Adrenal gland (tissue), 12 donors: ENCODE results near the gene EHD1. TPM values are rescaled to one million over a fixed set of nuclear protein-coding genes. Genes with fewer than 3 reads are reported as not detected.

Source experiments
- DNase-seq, 7 donors: peaks; one replicate each; pipeline ENCODE4 v3.0.0-alpha.2; 2019 to 2020
- H3K27ac ChIP-seq, 5 donors: fragments of 200-600 bp; sonication (generic) in 4 of 5; 1 replicate in 3 of 5; 2 replicates in 2 of 5; pipeline versions ENCODE4 v1.5.1 to v1.8.0; 2016 to 2020; ENCODE audit warnings: mild to moderate bottlenecking in 1 of 5
- H3K27me3 ChIP-seq: fragments of 200-600 bp; 2 replicates; pipeline ENCODE4 v1.8.0; 2021
- H3K36me3 ChIP-seq, 2 donors: fragments of 200-600 bp; replicated peaks in 1 of 2; 1 replicate in 1 of 2; 2 replicates in 1 of 2; pipeline versions ENCODE4 v1.5.1 to v1.8.0; 2018 to 2022
- H3K4me1 ChIP-seq, 2 donors: fragments of 200-600 bp; replicated peaks in 1 of 2; 1 replicate in 1 of 2; 2 replicates in 1 of 2; pipeline versions ENCODE4 v1.5.1 to v1.8.0; 2018 to 2021
- H3K4me3 ChIP-seq, 4 donors: fragments of 200-600 bp; sonication (generic) in 3 of 4; one replicate each; pipeline ENCODE4 v1.5.1; 2016 to 2018
- H3K9me3 ChIP-seq, 3 donors: fragments of 200-600 bp; sonication (generic) in 1 of 3; replicated peaks in 1 of 3; 1 replicate in 2 of 3; 2 replicates in 1 of 3; pipeline versions ENCODE4 v1.5.1 to v1.8.0; 2016 to 2021
- POLR2A ChIP-seq, 2 donors: fragments of 450-650 bp; IDR thresholded peaks; one replicate each; pipeline ENCODE4 v1.6.1; 2017; ENCODE audit warnings: antibody characterized with exemption in 2 of 2, mild to moderate bottlenecking in 2 of 2, moderate library complexity in 1 of 2
- WGBS, 4 donors: extraction: QIAGEN DNeasy Blood & Tissue Kit in 2 of 4; methylation state at CpG; one replicate each; pipeline versions ENCODE4 v1.1.5 to v1.1.7; 2013 to 2017; 5-methylcytosine and 5-hydroxymethylcytosine counted together
- intact Hi-C, 2 donors: fragments of 100-400 bp; cut with DNase I; formaldehyde crosslinking; loops; one replicate each; pipeline versions ENCODE4 v1.14.1 to v1.15.0; 2022 to 2023
- polyA plus RNA-seq, 3 donors: library from polyadenylated mRNA; stranded (reverse); fragments of 200-250 nt in 2 of 3; fragments of 350-450 nt in 1 of 3; fragmentation: Illumina TruSeq in 1 of 3; extraction: RNeasy Lipid Tissue Mini Kit (QIAGEN cat#74804) in 1 of 3; gene quantifications; one replicate each; pipeline ENCODE4 v1.2.3, GENCODE V29; 2013 to 2014
- total RNA-seq, 9 donors: library from RNA; depleted of rRNA in 4 of 9; stranded (reverse); fragments of >200 nt in 4 of 9; fragments of 120-200 nt in 1 of 9; fragmentation: NEBNext Ultra II Directional in 1 of 9; extraction: Animal tissue kit (Norgen Biotek cat#: 25700) in 1 of 9; gene quantifications; one replicate each; pipeline versions ENCODE4 v1.1.0 to v1.2.4, GENCODE V29; 2013 to 2023
- TF ChIP-seq, protein P1 (sequence below), 6 experiments: fragments of 450-650 bp in 4 of 6; fragments of 200-600 bp in 2 of 6; sonication (generic) in 1 of 6; IDR thresholded peaks; 1 replicate in 5 of 6; 2 replicates in 1 of 6; pipeline versions ENCODE4 v1.5.1 to v1.8.0; 2016 to 2021; ENCODE audit warnings: antibody characterized with exemption in 6 of 6, mild to moderate bottlenecking in 2 of 6, moderate library complexity in 1 of 6
- donor health status: healthy with polysubstance abuse.
- donor health status: Bipolar disorder and iron deficiency.
- donor health status: DM: yes; HTN: yes; CAD: no.
- donor health status: DM: no; HTN: no; CAD: no.
- donor health status: DM: no; HTN: no; CAD: no.
- donor health status: DM: yes; HTN: yes; CAD: no.

The EHD1 gene
- total and polyA plus RNA-seq, 12 donors, result 14.3 to 107 (median 52.9) TPM

DNA sequence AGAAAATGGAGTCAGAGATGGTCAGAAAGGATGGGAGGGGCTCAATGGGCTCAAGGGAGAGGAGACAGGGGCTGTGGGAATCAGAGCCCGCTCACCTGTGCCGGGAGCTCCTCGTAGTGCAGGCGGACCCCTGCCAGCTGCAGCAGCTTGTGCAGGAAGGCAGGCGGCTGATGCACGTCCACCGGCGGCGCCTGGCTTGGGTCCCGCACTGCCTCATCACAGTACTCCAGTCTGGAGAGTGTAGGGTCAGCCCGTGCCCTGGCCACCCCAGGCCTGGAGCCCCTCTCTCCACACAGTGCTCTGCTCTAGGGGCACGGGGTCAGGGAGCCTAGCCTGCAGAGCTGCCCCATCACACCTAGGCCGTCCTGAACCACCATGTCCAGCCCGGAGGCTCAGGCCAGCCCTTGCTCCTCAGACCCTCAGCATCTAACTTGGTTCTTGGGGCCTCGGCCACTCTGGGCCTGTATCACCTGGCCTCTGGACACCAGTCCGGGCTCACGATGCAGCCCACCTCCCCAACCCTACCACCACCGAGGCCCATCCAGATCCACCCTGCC, 34.8 kb upstream of the EHD1 start:
- H3K27ac ChIP-seq, result no peak overlapping the region
- no peak overlapping the region for H3K4me3 ChIP-seq
- intact Hi-C loops, result no loop called here
- TF ChIP-seq, protein P1, sequence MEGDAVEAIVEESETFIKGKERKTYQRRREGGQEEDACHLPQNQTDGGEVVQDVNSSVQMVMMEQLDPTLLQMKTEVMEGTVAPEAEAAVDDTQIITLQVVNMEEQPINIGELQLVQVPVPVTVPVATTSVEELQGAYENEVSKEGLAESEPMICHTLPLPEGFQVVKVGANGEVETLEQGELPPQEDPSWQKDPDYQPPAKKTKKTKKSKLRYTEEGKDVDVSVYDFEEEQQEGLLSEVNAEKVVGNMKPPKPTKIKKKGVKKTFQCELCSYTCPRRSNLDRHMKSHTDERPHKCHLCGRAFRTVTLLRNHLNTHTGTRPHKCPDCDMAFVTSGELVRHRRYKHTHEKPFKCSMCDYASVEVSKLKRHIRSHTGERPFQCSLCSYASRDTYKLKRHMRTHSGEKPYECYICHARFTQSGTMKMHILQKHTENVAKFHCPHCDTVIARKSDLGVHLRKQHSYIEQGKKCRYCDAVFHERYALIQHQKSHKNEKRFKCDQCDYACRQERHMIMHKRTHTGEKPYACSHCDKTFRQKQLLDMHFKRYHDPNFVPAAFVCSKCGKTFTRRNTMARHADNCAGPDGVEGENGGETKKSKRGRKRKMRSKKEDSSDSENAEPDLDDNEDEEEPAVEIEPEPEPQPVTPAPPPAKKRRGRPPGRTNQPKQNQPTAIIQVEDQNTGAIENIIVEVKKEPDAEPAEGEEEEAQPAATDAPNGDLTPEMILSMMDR (IDR thresholded peaks at IDR 0.05), result no peak
- no peak for TF ChIP-seq POLR2A (IDR thresholded peaks at IDR 0.05)
- H3K4me1 ChIP-seq, result peaks cover 3 to 22% of the 10 kb centered on the region in 2 donors
- DNase-seq, result no peak
- H3K27me3 ChIP-seq, result no peaks in the 10 kb centered on the region
- peaks cover 0 to 60% of the 10 kb centered on the region in 2 donors for H3K36me3 ChIP-seq
- 89 to 92% (median 90%) methylated on average over 6 to 18 of the region's 18 CpGs for WGBS, 4 donors
- H3K9me3 ChIP-seq, result no peaks in the 10 kb centered on the region

DNA sequence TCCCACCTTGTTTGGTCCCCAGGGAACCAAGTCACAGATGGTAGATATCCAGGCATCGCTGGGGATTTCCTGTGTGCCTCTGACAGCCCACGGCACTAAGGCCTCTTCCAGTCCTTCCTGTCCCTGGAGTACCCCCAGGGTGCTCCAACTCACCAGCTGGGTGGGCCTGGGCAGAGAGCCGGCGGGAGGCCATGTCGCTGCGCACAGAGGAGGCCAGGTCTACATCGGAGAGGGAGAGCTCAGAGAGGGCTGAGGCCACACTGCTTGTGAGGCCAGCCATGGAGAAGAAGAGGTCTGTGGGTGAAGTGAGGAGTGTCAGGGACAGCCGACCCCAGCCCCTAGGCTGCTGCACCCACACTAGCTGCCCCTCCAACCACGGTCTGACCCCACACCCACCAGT, 33.3 kb upstream of the EHD1 start:
- Histone ChIP-seq H3K4me3 (no peak overlapping the region), H3K4me1 (peaks cover 0 to 15% of the 10 kb centered on the region in 2 donors), H3K27ac (no peak overlapping the region), H3K27me3 (no peaks in the 10 kb centered on the region), H3K36me3 (peaks cover 0 to 75% of the 10 kb centered on the region in 2 donors), H3K9me3 (no peaks in the 10 kb centered on the region)
- intact Hi-C loops, result no loop called here
- WGBS, 4 donors, result 86 to 94% (median 92%) methylated on average over 7 to 9 of the region's 9 CpGs
- TF ChIP-seq, protein P1 (IDR thresholded peaks at IDR 0.05), result no peak
- no peak for TF ChIP-seq POLR2A (IDR thresholded peaks at IDR 0.05)
- no peak for DNase-seq

DNA sequence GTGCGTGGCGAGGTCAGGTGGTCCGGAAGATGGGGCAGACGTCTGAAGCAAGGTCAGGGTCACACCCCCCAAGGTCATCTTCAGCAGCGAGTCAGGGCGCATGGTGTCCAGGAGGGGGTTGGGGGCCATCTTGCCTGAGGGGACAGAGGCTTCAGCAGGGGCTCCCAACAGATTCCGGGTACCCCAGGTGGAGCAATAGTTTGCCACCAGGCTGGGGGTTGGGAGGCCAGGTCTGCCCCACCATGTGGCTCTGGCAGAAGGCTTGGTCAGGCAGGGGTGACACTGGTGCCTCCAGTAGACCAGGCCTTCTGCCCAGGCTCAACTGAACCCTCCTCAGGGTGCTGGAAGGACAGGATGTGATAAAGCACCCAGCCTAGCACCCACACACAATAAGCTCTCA, 32.7 kb upstream of the EHD1 start:
- Histone ChIP-seq H3K4me3 (no peak overlapping the region), H3K27ac (no peak overlapping the region), H3K36me3 (peaks cover 0 to 81% of the 10 kb centered on the region in 2 donors), H3K4me1 (peaks cover 0 to 11% of the 10 kb centered on the region in 2 donors), H3K27me3 (no peaks in the 10 kb centered on the region), H3K9me3 (no peaks in the 10 kb centered on the region)
- DNase-seq, result no peak
- WGBS, 4 donors, result 65 to 72% (median 67%) methylated on average over 6 to 7 of the region's 7 CpGs
- TF ChIP-seq, protein P1 (IDR thresholded peaks at IDR 0.05), result no peak
- TF ChIP-seq POLR2A (IDR thresholded peaks at IDR 0.05), result no peak
- intact Hi-C loops, result no loop called here

DNA sequence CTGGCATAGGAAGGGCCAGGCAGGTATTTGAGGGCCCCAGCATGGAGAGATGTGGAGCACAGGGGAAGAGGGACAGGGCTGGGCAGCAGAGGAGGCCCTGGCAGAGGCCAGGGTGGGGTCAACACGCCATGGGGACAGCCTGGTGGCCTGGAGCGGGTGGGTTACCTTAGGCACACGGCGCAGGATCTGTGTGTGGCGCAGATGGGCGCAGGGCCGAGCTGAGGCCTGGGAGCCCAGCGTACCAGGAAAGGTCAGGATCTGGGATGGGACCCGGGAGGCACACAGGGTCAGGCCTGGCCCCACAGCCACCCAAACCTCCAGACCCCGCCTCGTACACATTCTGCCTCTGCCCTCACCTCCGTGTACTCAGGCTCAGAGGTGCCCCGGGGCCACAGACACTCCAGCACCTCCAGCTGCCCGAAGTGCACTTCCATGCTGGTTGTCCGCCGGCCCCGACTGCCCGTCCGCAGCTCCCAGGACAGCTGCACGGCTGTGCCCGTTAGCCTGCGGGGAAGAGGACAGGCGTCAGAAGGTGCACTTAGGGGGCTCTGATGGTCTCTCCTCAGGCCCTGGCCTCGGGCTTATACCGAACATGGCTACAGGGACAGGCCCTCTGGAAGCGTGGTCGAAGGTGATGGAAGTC, 32.2 kb upstream of the EHD1 start:
- peaks cover 0 to 87% of the 10 kb centered on the region in 2 donors for H3K36me3 ChIP-seq
- no peak overlapping the region for H3K27ac ChIP-seq
- WGBS, 4 donors, result 91 to 95% (median 93%) methylated on average over 13 to 27 of the region's 27 CpGs
- no peak for DNase-seq
- TF ChIP-seq, protein P1 (IDR thresholded peaks at IDR 0.05), result no peak
- no peak for TF ChIP-seq POLR2A (IDR thresholded peaks at IDR 0.05)
- H3K9me3 ChIP-seq, result no peaks in the 10 kb centered on the region
- intact Hi-C loops, result no loop called here
- no peak overlapping the region for H3K4me3 ChIP-seq
- H3K27me3 ChIP-seq, result no peaks in the 10 kb centered on the region
- H3K4me1 ChIP-seq, result peaks cover 0 to 6% of the 10 kb centered on the region in 2 donors
